ENCODE measurements around the gene PTPRD.

The PTPRD gene

DNA sequence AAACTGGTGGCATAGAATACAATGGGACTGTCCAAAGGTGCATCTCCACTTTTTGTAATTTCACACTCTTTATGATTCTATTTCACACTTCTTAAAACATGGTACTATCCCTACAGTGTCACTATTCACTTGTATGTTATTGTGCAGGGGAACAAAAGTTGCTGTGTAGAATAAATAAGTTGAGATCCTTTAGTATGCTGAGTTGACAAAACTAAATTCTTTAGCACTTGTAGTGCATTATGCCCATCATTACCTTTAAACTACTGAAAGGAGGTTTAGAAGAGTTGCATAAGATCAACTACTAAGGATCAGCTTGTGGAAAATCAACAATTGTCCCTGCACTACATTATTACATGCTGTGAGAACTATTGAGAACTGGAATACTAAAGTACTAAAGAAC, 1380.9 kb downstream of the PTPRD start:
- DNase-seq, result no peak

DNA sequence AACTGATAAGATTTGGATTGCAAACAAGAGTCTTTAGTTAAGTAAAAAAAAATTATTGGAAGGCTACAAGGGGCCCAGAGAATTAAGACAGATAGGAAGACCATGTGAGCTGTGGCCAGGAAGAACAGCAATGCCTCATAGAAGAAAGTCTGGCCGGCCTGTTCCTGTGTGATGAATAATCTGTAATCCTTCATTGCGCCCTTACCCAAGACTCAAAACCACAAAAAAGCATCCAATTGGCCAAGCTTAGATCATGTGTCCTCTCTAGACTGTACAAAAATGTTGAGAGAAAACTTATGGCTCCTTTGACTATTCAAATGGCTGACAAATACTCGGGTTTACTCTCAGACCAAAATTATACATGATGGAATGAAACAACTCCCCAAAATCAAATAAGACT, 1383.5 kb downstream of the PTPRD start:
- DNase-seq, result no peak

DNA sequence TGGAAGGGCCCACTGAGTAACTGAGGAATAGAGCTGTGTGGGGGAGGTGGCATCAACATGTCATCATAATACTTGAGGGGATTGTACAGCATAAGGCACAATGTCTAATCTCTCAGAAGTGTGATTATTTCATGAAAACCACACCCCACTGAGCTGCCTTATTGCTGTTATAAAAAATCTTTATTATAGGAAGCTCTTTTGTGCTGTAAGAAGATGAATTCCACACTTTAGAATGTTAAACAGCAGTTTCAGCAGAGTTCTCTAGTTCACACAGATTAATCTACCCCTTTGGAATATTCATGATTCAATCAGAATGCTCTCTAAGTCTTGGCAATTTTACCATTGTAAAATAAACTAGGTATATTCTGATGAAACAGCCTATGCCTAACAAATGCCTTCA, 1389.6 kb downstream of the PTPRD start:
- DNase-seq, result no peak

DNA sequence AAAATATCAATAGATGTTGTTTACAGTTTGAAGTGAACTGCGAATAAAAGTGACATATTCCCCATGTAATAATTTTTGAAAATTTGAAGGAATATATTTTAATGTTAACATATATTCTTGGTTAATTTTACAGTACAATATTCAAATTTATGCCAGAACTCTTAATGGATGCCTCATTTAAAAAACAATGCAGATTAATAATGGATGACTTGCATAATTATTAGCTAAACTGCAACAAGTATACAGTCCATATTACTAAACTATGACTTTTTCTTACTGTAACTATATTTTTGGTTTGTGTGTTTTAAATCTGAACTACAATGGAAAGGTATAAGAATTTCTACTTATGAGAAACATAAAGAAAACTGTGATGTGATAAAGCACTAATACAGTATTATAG, 1390.1 kb downstream of the PTPRD start:
- no peak for DNase-seq

DNA sequence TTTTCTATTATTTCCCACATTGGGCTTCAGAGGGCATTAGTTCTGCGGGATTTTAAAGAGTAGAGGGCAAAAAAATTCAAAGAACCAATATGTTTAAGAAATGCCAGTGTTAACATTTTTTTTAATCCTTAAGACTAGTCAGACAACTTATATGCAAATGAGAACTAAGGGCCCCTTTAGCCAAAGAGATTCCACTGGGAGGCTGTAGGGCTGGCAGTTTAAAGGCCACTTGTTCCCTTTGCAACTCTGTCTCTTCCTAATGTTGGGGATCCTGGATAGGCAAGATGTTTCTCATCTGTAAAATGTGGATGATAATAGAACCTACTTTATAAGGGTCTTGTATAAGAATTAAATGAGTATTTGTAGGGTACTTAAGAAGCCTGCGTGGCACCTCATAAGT, 1395.9 kb downstream of the PTPRD start:
- no peak for DNase-seq

DNA sequence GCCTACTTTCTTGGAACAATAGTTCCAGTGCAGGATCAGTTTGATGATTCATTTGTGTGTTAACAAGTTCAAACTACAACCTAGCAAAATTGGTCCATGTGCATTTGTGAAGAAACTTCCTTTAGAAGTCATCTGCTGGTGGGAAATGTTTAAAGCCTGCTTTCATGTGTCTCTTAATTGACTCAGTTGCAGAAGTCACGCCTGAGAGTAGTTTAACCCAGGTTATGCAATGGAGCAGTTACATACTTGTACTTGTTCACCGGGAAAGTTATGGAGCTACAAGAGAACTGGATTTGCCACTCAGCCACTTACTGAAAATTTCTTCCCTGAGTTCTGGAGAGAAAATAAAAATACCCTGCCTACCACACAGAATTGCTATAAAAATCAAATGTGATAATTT, 1397.8 kb downstream of the PTPRD start:
- no peak for DNase-seq

DNA sequence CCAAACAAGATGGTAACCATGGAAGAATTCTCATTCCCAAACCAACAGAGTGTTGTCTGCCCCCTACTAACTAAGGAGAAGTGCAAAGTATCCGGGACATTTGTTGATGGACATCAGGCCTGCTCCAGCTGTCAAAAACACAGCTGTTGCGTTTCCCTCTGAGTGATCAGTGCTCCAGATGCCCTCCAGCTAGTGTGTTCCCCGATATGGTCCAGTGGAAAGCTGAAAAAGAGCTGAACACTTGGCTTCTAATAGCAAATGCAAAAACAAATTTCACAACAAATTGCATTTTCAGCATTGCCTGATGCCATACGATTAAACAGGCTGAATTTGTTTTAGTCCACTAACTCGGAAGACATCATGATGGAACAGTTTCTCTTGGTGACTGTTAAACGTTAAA, 1398.7 kb downstream of the PTPRD start:
- DNase-seq, result no peak

DNA sequence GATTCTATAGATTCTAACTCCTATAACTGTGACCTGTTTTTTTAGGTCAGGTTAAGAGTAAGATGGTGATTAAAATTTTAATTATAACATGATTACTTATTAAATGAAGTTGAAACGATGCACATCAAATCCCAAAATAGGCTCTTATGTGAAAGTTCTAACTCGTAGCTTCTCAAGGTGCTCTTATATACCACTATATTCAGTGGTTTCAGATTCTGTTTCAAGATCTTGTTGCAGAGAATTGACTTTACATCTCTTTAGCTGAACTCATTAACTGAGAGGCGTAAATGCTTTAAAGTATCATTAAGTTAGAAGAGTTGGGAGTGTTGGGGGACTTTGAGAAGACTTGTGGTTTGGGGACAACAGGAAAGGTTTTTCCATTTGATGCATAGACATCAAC, 1399.8 kb downstream of the PTPRD start:
- DNase-seq, result no peak

DNA sequence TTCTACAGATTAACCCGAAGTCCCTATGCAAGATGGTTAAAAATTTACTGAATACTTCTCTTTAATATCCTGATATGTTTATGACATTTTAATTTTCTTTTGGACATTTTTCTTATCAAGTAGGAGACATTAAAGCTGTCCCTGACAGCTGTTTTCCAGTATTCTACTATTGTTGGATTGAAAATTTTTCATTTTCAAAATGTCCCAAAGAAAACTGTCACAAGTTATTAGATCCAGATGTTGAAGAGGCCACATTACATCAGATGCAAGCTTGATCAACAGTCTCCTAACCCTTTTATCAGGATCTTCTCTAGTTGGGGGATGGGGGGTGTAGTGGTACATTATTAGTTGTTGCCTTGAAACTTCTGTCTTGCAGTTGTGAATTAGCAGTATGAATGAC, 1410.5 kb downstream of the PTPRD start:
- DNase-seq, result no peak

DNA sequence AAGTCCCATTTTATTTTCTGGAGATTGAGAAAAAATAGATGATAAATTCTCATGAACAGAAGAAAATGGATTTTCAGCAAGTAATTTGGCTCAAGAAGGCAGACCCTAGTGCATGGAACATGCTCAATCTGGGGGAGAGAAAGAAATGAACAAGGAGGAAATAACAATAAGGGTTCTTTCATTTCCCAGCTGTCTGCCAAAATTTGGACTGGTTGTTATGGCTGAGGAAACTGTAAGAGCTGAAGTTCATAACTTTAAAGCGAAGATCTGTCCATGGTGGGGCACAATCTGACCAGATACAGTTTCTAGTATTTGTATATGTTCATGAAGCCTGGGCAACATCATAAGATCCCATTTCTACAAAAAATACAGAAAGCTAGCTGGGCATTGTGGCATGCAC, 1426.7 kb downstream of the PTPRD start:
- DNase-seq, result no peak

DNA sequence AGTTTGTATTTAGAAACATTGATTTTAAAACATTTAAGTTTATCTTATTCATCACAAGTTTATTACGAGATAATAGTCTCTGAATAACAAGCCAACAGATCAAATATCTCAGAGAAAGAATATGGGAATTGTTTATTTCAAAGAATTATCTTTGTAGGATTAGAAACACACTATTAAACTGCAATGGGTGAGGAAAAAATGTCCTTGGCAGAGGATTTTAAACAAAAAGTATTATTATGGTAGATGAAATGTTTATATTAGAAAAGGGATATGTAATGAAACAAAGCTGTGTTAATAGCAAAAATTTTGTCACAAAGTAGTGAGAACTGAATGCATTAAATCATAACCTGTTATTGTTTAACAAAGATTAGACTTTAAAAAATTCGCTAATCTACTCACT, 1430.4 kb downstream of the PTPRD start:
- no peak for DNase-seq

DNA sequence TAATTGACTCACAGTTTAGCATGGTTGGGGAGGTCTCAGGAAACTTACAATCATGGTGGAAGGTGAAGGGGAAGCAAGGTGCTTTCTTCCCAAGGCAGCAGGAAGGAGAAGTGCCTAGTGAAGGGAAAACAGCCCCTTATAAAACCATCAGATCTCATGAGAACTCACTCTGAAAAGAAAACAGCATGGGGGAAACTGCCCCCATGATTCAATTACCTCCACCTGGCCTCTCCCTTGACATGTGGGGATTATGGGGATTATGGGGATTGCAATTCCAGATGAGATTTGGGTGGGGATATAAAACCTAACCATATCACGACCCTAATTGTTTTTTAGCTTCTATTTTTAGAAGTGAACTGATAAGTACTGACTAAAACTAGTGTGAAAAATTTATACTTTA, 1435.7 kb downstream of the PTPRD start:
- DNase-seq, result no peak

DNA sequence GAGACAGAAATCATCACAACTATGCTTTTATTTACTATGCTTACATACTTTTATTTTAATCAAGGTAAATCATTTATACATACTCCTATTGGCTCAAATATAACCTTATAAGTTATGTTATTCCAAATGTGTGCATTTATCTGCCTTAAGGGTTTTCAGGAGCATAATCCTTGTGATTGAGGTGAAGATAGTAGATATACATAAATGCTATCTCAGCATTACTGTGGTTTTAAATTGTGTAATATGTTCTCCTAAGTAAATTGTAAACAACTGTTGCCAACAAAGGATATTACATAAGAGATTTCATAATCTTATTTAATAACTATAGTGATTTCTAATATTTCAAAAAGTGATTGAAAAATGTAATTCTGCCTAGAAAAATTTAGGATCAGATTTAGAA, 1438.4 kb downstream of the PTPRD start:
- DNase-seq, result no peak

DNA sequence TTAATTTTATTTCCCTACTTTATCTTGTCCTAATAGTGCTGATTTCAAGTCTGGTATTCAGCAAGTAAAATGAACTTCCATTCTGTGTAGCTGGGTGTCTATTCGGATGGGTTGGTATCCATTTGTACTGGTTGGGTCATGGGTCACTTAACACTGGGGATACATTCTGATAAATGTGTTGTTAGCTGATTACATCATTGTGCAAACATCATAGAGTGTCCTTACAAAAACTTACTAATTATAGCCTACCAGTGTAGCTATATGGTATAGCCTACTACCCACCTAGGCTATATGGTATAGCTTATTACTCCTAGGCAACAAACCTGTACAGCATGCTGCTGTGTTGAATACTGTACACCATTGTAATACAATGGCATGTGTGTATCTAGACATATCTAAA, 1439.5 kb downstream of the PTPRD start:
- DNase-seq, result no peak

DNA sequence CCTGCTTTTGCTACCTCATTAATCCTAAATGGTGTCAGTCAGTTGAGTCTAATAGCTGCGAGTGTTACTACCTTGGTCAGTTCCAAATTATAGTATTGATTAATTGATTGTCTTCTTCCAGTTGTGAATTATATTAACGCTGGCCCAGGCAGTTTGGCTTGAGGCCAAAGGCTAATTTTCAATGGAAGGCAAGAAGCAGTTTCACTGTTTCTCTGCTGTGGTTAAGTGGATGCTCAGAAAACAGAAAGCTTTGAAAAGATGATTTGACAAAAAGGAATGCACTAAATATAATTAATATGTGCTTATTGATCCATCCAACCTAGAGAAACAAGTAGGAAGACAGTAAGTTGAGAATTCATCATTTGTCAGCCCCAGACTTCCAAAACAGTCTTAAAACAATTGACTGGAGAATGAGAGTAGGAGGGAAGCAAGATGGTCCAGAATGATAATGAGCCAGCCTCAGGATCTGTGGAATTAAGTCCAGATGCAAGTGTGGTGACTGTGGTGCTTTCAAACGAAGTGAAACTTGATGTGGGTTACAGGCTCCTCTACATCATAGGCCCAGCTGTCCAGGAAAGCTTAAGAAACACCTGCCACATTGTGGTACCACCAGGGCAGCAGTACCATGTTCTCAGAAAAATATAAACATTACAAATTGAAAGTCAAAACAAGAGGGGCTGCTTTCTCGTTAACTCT, 1442.2 kb downstream of the PTPRD start:
- no peak for DNase-seq

DNA sequence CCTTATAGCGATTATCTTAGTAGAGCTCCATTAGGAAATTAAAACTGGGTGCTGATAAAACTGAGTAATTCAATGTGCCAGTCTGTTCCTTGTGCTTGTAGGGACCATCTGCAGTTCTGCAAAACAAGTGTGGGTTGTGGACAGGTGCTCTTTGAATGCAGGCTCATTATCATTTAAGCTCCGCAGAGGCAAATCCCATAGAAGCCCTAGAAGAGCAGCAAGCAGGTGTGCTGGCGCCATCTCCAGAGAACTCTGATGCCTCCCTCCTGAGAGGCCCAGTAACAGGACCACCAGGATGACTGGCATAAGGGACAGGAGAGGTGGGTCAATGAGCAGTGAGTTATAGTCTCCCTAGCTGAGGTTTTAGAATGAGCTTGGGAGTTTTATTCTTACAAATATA, 1470.8 kb downstream of the PTPRD start:
- no peak for DNase-seq

DNA sequence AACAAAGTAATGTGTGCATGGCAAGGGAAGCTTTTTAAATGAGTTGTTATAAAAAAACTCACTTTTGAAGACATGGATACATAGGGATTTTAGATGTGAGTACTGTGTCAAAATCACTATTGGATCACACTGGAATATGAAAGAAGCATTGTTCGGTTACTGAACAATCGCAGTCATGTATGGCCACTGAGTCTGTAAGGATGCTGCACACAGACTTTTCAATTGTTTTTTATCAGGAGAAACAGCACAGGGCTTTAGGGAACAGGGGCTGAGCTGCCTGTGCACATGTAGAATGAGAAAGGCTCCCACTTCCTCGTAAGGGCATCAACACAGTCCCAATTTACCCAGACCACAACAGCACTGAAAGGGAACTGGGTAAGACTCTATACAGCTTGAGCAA, 1479.3 kb downstream of the PTPRD start:
- DNase-seq, result no peak

DNA sequence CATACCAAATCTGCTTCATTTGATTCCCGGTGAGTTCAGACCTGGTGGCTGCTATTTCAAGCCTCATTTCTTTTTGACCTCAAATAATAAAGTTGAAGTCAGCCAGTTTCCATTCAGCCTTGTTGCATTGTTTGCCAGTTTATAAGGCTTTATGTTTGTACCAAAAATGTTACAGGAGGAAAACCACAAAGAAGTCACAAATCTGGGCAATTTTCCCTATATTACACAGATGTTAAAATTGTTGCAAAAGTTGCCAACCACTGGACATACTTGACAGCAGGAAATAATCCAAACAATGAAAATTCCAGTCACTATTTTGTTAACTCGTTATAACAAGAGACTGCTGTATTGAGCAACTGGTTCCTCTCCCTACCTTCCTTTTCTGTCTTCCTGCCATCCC, 1488.2 kb downstream of the PTPRD start:
- no peak for DNase-seq

DNA sequence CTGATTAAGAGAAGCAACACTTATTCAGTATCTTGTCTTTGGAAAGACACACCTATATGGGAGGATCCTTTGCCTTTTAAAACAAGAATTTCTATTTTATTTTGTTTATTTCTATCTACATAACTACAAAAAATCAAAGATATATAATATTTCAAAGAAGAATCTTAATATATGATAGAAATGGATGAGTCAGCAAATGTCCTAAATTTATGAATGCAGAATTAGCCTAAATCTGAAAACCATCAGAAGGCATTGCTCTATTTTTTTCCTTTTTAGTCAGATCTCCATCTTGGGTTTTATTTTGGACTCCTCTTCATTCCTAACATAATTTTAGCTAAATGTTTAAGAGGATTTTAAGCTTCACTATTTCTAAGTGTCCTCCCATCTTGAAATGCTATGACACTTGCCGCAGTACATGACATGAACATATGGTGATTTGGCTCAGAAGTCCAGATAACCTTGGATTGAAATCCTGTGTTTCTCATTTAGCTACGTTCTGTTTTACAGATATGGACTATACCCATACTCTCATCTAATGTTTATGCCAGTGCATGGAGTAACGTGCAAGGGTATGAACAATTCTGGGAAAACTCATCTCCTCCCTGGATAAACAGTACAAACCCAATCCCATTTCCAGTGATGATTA, 1490.4 kb downstream of the PTPRD start:
- no peak for DNase-seq

DNA sequence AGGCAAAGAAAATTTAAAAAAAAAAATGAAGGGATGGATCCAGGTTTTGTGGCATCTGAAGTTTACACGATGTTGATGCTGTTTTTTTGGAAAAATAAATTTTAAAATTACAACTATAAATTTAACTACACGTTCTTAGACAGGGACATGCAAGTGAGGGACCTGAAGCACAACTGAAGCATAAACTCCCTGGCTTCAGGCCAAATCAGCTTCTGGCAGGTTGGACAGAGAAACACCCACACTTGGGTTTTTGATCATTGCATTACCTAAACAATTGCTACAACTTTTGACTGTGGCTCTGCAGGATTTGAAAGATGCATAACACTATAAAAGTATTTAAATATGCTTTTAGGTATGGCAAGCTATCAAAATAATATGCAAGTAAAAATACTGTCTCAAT, 1494.9 kb downstream of the PTPRD start:
- no peak for DNase-seq

DNA sequence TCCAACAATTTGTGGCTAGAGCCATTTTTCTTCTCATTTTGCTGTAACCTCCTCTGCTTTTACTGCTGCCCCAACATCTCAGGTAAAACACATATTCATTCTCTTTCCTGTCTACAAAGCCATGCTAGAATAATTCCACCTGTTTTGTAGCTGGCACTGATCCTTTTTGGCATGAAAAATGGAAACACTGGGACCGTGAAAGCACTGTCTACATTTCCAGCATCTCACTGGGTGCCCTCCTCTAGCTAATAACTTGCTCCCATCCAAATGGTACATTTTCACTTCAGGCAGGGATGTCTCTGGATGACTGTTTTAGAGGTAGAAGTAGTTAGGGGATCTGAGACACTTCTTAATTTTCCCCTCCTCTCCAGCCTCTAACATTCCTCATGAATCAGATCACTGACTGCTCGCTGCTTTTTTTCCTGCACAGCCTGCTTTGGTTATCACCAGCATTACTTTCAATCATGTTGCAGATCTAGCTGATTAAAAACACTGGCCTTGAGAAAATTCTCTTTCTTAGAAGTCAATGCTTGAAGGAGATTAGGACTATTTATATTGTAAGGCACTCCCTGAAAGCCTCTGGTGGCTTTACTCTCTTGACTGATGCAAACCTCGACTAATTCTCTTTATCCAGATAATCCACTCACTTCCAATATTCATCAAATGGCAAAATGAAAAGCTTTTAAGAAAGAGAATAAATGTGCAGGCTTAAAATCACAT, 1500.6 kb downstream of the PTPRD start:
- DNase-seq, result no peak

DNA sequence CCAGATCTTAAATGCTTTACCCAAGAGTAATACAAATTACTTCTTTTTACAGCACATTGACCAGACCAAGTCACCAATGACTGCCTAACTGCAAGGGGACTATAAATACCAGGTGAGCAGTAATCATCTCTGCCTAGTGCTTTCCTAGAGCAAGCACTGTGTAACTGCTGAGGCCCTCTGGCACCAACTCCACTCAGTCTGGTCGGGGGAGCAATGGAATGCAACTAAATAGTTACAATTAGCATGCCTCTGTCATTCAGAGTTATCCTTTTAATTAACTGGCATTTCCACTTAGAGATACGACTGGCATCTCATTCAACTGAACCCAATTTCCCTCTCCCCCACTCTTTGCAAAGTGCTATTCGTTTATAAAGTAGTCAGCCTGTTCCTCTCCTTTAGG, 1504.2 kb downstream of the PTPRD start:
- DNase-seq, result no peak

DNA sequence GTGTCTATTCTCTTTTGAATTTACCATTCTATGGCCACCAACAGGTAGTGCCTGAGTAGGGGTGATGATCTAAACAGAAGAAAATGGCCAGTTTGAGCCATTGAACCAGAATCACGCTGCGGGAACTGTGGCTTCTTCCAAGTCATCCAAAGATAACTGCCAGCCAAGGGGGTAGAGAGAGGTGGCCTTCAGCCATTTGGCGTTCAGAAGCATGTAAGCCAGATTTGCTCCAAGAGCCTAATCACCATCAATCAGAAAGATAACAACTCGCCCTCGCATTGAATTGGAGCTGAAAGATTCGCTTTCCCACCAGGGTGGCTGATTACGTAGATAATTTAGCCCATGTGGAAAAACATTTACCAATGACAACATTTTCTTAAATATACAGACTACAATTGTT, 1510.5 kb downstream of the PTPRD start:
- DNase-seq, result no peak

DNA sequence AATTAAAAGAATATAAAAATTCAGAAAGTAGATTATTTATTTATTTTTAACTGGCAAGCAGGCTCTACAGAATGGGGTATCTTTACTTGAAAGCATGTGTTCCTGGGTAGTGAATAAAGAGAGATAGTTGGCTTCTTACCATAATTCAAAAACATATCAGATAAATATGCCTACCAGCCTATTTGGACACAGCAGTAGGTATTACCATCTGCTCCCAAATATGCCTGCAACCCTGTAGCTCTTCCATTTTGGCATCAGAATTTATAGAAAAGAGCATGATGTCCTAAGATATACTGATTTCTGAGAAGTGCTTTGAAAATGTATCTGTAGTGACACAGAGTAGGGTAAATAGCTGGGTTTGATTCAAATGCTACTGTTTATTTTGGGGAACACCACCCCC, 1512.7 kb downstream of the PTPRD start:
- no peak for DNase-seq

DNA sequence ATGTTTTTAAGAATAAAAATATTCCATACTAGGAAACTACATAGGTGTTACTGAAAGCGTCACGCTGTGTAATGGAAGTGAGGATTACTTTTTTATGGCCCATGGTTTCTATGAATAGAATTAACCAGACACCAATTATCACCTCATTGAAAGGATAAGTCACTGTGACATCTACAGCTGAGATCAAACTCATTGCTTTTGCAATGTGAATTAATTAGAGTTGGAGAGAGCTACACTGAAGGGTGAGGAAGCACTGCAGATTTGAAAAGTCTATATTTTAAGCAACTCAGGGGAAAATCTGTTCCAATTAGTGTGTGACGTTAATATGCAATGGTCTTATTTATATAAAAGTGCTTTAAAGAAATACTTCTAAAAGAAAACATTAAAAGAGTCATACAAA, 1513.2 kb downstream of the PTPRD start:
- DNase-seq, result no peak
